IPS-18a (cell line): Measurements from ENCODE around the gene KIFAP3.
"Not testable (repeated sequence)": the region's sequence is repeated elsewhere in the genome, so short reads cannot be mapped to it uniquely, and the experiment has no call there.

Experiments
- H3K27ac ChIP-seq: one replicate; pipeline ENCODE4 v1.5.1; 2013; ENCODE audit warnings: low read length
- H3K27me3 ChIP-seq: one replicate; pipeline ENCODE4 v1.6.1; 2013; ENCODE audit warnings: mild to moderate bottlenecking, low read length; ENCODE audit not compliant: control insufficient read depth, insufficient read depth
- H3K36me3 ChIP-seq: one replicate; pipeline ENCODE4 v1.6.1; 2013; ENCODE audit warnings: low read depth, low read length; ENCODE audit not compliant: control insufficient read depth
- H3K4me1 ChIP-seq: one replicate; pipeline ENCODE4 v1.6.1; 2013; ENCODE audit warnings: low read depth, low read length; ENCODE audit not compliant: control insufficient read depth
- H3K4me3 ChIP-seq: one replicate; pipeline ENCODE4 v1.5.1; 2013; ENCODE audit warnings: low read length
- H3K9ac ChIP-seq: one replicate; pipeline ENCODE4 v1.6.1; 2013; ENCODE audit warnings: mild to moderate bottlenecking, low read length, moderate library complexity
- H3K9me3 ChIP-seq: one replicate; pipeline ENCODE4 v1.6.1; 2013; ENCODE audit warnings: low read depth, low read length; ENCODE audit not compliant: control insufficient read depth

The KIFAP3 gene

GRCh38 chr1:169878498-169878897, 196.0 kb downstream of the KIFAP3 start:
- Histone ChIP-seq H3K9me3 (no peaks in the 10 kb centered on the region), H3K4me1 (no peaks in the 10 kb centered on the region), H3K27ac (no peak overlapping the region), H3K36me3 (peaks cover 26% of the 10 kb centered on the region), H3K9ac (no peak overlapping the region), H3K27me3 (no peaks in the 10 kb centered on the region), H3K4me3 (no peak overlapping the region)

- Histone ChIP-seq H3K36me3 (peaks cover 32% of the 10 kb centered on the region), H3K4me1 (no peaks in the 10 kb centered on the region), H3K9me3 (no peaks in the 10 kb centered on the region), H3K4me3 (no peak overlapping the region), H3K27me3 (no peaks in the 10 kb centered on the region), H3K9ac (no peak overlapping the region), H3K27ac (no peak overlapping the region)
Observed at GRCh38 chr1:169877800-169878491, 196.5 kb downstream of the KIFAP3 start.

- Histone ChIP-seq H3K27ac (no peak overlapping the region), H3K9ac (no peak overlapping the region), H3K36me3 (peaks cover 53% of the 10 kb centered on the region)
Observed at GRCh38 chr1:169874229-169874628, 200.3 kb downstream of the KIFAP3 start.

GRCh38 chr1:169873582-169874199, 200.8 kb downstream of the KIFAP3 start:
- no peak overlapping the region for H3K9ac ChIP-seq

More at GRCh38 chr1:169874229-169874628, 200.3 kb downstream of the KIFAP3 start:
- no peaks in the 10 kb centered on the region for H3K4me1 ChIP-seq
- peaks cover 10% of the 10 kb centered on the region for H3K9me3 ChIP-seq
- H3K27me3 ChIP-seq = no peaks in the 10 kb centered on the region
- no peak overlapping the region for H3K4me3 ChIP-seq

GRCh38 chr1:169872906-169873305, 201.6 kb downstream of the KIFAP3 start:
- Histone ChIP-seq H3K27ac (no peak overlapping the region), H3K9ac (no peak overlapping the region), H3K9me3 (peaks cover 10% of the 10 kb centered on the region), H3K27me3 (no peaks in the 10 kb centered on the region), H3K4me3 (no peak overlapping the region), H3K4me1 (no peaks in the 10 kb centered on the region), H3K36me3 (peaks cover 66% of the 10 kb centered on the region)

More at GRCh38 chr1:169873582-169874199, 200.8 kb downstream of the KIFAP3 start:
- Histone ChIP-seq H3K4me3 (no peak overlapping the region), H3K4me1 (no peaks in the 10 kb centered on the region), H3K27ac (no peak overlapping the region), H3K36me3 (peaks cover 59% of the 10 kb centered on the region), H3K9me3 (peaks cover 10% of the 10 kb centered on the region), H3K27me3 (no peaks in the 10 kb centered on the region)

GRCh38 chr1:169871988-169872387, 202.5 kb downstream of the KIFAP3 start:
- H3K9ac ChIP-seq, H3K27ac ChIP-seq, H3K4me1 ChIP-seq, H3K4me3 ChIP-seq, H3K27me3 ChIP-seq: not testable (repeated sequence)
- H3K36me3 ChIP-seq = peaks cover 73% of the 10 kb centered on the region
- peaks cover 10% of the 10 kb centered on the region for H3K9me3 ChIP-seq
